Cerebellar cortex (tissue), 1 donor: Measurements from ENCODE around the gene ABCE1.
A peak's percentile ranks its signal among the peaks of the same experiment; 100 is the strongest.
"Not testable (repeated sequence)": the region's sequence is repeated elsewhere in the genome, so short reads cannot be mapped to it uniquely, and the experiment has no call there.

ENCODE experiments used
- DNase-seq: peaks from one replicate; pipeline ENCODE4 v3.0.0-alpha.2; 2015; ENCODE audit warnings: low spot score

The ABCE1 gene

GRCh38 chr4:145102619-145103018 is 4.5 kb downstream of the ABCE1 start:
- no peak for DNase-seq

DNA sequence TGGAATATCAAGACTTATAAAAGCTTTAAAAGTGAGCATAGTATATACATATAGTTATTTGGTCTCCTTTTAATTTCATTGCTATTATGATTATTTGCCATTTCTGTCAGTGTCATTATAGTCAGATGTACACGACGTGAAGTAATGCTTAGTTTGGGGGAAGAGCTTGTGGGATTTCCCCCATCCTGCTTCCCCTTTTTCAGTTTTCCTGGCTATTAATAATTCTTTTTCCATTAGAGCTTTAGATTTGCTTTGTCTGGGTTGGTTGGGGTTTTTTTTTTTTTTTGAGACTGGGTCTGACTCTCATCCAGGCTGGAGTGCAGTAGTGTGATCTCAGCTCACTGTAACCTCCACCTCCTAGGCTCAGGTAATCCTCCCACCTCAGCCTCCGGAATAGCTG is 5.4 kb downstream of the ABCE1 start:
- no peak for DNase-seq

- DNase-seq: no peak
Observed at GRCh38 chr4:145107126-145107525, 9.0 kb downstream of the ABCE1 start.

- DNase-seq: no peak
Observed at GRCh38 chr4:145108128-145108527, 10.0 kb downstream of the ABCE1 start.

DNA sequence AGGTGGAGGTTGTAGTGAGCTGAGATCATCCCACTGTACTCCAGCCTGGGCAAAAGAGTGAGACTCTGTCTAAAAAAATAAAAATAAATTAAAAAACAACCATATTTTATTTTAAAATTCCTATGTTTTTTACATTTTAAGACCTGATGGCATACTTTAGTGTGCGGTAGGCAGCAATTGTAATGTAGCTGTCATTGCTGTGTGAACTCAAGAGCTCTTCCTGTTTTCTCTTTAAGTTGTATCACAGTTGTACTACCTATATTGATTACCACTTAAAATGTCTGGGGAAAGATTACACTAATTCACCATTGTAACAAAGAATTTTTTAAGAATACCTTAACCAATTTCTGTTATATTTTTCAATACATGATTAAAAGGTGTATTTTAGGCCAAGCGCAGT is 27.3 kb downstream of the ABCE1 start:
- no peak for DNase-seq

DNA sequence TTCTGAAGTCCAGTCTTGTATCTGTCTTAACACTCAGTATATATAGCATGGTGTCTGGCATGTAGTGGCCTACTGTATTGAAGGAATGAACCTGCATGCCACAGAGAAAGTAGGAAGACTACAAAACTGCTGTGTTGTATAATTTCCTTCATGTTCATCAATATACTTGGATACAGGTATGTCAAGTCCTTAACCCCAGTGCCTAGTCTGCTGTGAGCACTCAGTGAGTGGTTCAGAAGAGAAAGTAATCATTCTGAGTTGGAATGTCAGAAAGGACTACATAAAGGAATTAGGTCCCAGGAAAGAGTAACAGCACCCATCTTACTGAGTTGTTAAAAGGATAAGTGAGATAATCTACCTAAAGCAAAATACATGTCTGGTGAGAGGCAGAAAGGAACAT is 32.0 kb downstream of the ABCE1 start:
- no peak for DNase-seq

- no peak for DNase-seq
Observed at GRCh38 chr4:145130788-145131399, 32.8 kb downstream of the ABCE1 start.

- DNase-seq: no peak
Observed at GRCh38 chr4:145131848-145132247, 33.7 kb downstream of the ABCE1 start.

- DNase-seq: peak; percentile 20
Observed at GRCh38 chr4:145132511-145133098, 34.5 kb downstream of the ABCE1 start.

DNA sequence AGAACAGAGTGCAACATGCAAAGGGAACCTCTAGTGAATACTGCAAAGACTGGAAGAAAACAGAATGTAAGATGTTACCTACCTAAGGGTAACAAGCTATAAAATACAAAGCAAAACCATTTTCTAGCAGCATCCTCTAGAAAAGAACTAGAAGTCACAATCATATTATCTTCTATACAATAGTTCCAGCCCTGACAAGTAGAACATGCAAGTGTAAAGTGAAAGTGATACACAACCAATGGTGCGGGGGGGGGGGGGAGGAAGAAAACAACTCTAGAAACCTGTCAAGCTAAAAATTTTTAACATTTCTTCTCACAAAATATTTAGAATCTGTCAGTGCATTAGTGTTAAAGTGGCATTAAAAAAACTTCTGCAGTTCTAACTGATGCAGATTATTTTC is 38.1 kb downstream of the ABCE1 start:
- DNase-seq: not testable (repeated sequence)

- no peak for DNase-seq
Observed at GRCh38 chr4:145148980-145149379, 50.9 kb downstream of the ABCE1 start.

DNA sequence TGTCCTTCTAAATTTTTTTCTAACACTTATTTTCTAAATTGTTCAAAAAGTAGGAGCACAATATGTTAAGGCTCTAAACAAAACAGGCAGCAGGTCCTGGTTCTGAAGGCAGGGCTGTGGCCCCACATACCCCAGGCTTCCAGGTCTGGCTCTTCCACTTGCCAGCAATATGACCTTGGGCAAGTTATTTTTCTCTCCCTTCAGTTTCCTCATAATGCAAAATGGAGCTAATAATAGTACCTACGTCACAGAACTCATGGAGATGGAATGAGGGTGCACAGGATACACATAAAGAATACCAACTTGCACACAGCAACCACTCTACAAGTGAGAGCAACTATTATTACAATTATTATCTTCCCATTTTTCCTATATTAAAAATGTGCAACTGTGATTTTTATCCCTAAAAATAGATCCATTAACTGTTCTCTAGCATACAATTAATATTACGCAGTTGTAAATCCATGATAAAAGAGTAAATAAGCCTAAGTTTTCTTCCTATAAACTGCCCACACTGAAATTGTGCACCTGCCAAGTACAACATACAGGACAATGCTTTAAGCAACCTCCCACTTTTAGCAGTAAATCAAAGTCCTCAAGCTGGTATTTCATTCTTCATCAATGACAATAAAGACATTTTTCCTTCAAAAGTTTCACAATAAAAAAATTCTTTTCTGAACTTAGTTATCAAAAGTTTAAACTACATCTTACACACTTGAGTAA is 55.2 kb downstream of the ABCE1 start:
- DNase-seq: no peak

DNA sequence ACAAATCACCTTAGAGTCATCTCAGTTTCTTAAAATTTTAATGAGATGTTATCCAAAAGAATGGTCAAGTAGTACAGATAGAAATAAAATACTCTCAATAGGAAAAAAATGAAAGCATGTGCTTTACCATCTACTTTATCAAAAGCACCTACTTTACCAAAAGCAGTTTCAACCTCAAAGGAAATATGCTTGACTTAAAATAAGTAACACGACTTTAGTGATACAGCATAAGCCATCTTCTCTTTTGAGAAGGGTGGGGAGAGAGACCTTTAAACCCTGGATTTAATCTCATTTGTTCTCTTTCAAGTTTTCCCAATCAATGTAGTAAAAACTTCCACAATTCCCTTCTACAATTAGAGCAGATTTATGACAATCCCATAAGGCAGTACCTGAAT is 55.8 kb downstream of the ABCE1 start:
- DNase-seq: no peak

- peak; percentile 46 for DNase-seq
Observed at GRCh38 chr4:145154573-145154972, 56.5 kb downstream of the ABCE1 start.

- DNase-seq: no peak
Observed at GRCh38 chr4:145155268-145155870, 57.3 kb downstream of the ABCE1 start.

- DNase-seq: no peak
Observed at GRCh38 chr4:145156986-145157385, 58.9 kb downstream of the ABCE1 start.

DNA sequence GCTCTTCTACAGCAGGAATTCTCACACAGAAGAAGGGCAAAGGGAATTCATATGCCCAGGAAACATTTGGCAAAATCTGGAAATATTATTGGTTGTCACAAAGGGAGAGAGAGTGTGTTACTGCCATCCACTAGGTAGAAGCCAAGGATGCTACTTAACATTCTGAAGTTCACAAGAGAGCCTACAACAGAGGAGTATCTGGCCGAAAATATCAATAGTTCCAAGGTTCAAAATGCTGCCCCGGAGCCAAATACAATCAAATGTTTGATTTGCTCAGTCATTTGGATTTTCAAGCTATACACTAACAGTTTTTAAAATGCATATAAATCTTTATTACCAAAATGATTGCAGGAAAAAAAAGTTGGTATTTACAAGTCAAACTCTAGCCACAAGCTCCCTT is 63.4 kb downstream of the ABCE1 start:
- no peak for DNase-seq

DNA sequence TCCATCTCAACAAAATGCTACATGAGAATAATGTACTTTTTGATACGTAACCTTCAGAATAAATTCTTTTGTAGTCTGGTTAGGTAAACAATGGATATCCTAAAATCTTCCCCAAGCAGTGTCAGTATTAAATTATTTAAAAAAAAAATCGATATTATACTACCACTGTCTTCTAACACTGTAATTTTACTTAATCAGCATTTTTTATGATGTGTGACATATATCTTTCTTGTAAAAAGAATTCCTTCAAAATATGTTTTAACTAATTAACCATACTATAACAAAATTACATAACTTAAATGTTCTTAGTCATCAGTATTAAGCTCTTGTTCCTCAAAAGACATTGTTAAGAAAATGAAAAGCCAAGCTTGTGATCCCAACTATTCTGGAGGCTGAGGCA is 69.8 kb downstream of the ABCE1 start:
- DNase-seq: no peak

DNA sequence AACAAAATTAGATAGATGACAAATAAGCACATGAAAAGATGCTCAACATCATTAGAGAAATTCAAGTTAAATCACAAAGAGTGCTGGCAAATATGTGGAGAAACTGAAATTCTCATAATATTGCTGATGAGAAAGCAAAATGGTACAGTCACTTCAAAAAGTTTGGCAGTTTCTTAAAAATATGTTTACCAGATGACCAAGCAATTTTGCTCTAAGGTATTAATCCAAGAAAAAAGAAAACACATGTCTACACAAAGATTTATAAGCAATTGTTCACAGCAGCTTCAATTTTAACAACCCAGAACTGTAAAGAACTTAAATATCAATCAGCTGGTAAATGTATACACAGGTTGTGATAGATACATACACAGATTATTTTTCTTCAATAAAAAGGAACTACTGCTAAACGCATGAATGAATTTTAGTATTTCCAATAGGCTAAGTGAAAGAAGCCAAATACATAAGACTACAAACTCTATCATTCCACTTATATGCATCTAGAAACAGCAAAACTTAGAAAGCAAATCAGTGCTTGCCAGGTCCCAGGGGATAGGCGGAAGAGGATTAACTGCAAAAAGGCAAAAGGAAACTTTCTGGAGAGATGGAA is 70.6 kb downstream of the ABCE1 start:
- DNase-seq: no peak

- no peak for DNase-seq
Observed at GRCh38 chr4:145170223-145170622, 72.1 kb downstream of the ABCE1 start.

GRCh38 chr4:145171911-145172310 is 73.8 kb downstream of the ABCE1 start:
- no peak for DNase-seq

DNA sequence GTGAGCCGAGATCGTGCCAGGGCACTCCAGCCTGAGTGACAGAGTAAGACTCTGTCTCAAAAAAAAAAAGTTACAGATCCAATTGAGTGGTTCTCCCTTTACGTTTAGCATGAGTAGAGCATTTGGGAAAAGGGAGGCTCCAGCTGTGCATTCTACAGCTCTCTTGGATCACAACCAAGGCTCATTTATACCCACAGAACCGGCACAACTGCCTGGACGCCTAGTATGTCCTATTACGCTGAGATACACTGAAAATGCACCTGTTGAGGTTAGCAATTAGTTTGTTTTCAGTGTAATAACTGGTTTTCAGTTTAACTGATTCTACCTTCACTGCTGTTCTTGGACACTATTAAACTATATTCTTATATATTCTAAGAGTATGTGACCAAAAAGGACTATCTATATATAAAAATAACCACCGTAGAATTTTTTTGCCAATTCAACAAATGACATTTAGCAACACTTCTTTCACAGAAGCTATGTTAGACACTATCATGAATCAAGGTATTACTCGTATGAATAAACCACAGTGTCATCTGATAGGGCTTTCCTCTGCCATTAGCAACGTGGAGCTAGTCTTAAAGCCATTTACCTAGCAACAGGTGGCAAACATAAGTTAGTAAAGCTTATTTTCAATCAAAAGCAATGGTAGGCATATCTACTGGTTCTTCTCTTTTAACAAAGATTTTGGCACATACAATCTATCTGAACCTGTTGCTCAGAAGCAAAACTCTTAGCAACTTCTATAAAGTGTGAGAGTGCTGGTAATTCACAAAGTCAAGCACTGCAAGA is 78.7 kb downstream of the ABCE1 start:
- DNase-seq: no peak
